Measurements from ENCODE around the gene CFAP99.

Gene CFAP99

GRCh38 chr4:2432004-2432403, 13.2 kb downstream of the CFAP99 start:
- no peaks in the 10 kb centered on the region for H3K36me3 ChIP-seq (ENCODE audit: insufficient read depth, insufficient read length, low read length)
- peaks cover 7% of the 10 kb centered on the region for H3K4me1 ChIP-seq (ENCODE audit: insufficient read depth, insufficient read length)
- H3K9ac ChIP-seq (ENCODE audit: insufficient read length, low read depth), result no peak overlapping the region
- no peak overlapping the region for H3K4me3 ChIP-seq (ENCODE audit: insufficient read length, low read depth)
- no peaks in the 10 kb centered on the region for H3K9me3 ChIP-seq (ENCODE audit: insufficient read depth, low read length)
- no peak for DNase-seq (ENCODE audit: low read depth, low spot score)
- H3K27me3 ChIP-seq (ENCODE audit: insufficient read depth, insufficient read length), result no peaks in the 10 kb centered on the region
- TF ChIP-seq ZNF274 (IDR thresholded peaks at IDR 0.05; ENCODE audit: low read depth, low read length) (no peak), SUZ12 (IDR thresholded peaks at IDR 0.05; ENCODE audit: extremely low read depth, insufficient read depth, insufficient read length) (no peak), YY1 (IDR thresholded peaks at IDR 0.05; ENCODE audit: insufficient read depth, insufficient read length) (no peak)

GRCh38 chr4:2432991-2433530, 14.3 kb downstream of the CFAP99 start:
- H3K9me3 ChIP-seq (ENCODE audit: insufficient read depth, low read length), result no peaks in the 10 kb centered on the region
- peaks cover 7% of the 10 kb centered on the region for H3K4me1 ChIP-seq (ENCODE audit: insufficient read depth, insufficient read length)
- no peak overlapping the region for H3K4me3 ChIP-seq (ENCODE audit: insufficient read length, low read depth)
- DNase-seq (ENCODE audit: low read depth, low spot score), result no peak
- H3K9ac ChIP-seq (ENCODE audit: insufficient read length, low read depth), result no peak overlapping the region
- TF ChIP-seq YY1 (IDR thresholded peaks at IDR 0.05; ENCODE audit: insufficient read depth, insufficient read length), result no peak
- no peak for TF ChIP-seq ZNF274 (IDR thresholded peaks at IDR 0.05; ENCODE audit: low read depth, low read length)
- no peak for TF ChIP-seq SUZ12 (IDR thresholded peaks at IDR 0.05; ENCODE audit: extremely low read depth, insufficient read depth, insufficient read length)
- no peaks in the 10 kb centered on the region for H3K27me3 ChIP-seq (ENCODE audit: insufficient read depth, insufficient read length)
- no peaks in the 10 kb centered on the region for H3K36me3 ChIP-seq (ENCODE audit: insufficient read depth, insufficient read length, low read length)

- H3K27me3 ChIP-seq (ENCODE audit: insufficient read depth, insufficient read length), result no peaks in the 10 kb centered on the region
- H3K4me3 ChIP-seq (ENCODE audit: insufficient read length, low read depth), result no peak overlapping the region
- no peaks in the 10 kb centered on the region for H3K9me3 ChIP-seq (ENCODE audit: insufficient read depth, low read length)
- TF ChIP-seq ZNF274 (IDR thresholded peaks at IDR 0.05; ENCODE audit: low read depth, low read length), result no peak
- TF ChIP-seq YY1 (IDR thresholded peaks at IDR 0.05; ENCODE audit: insufficient read depth, insufficient read length), result no peak
- no peak for TF ChIP-seq SUZ12 (IDR thresholded peaks at IDR 0.05; ENCODE audit: extremely low read depth, insufficient read depth, insufficient read length)
- no peak overlapping the region for H3K9ac ChIP-seq (ENCODE audit: insufficient read length, low read depth)
- DNase-seq (ENCODE audit: low read depth, low spot score), result no peak
- H3K4me1 ChIP-seq (ENCODE audit: insufficient read depth, insufficient read length), result peaks cover 9% of the 10 kb centered on the region
- no peaks in the 10 kb centered on the region for H3K36me3 ChIP-seq (ENCODE audit: insufficient read depth, insufficient read length, low read length)
Measured at GRCh38 chr4:2433609-2434350, 15.0 kb downstream of the CFAP99 start.

GRCh38 chr4:2434420-2434819, 15.7 kb downstream of the CFAP99 start:
- no peaks in the 10 kb centered on the region for H3K36me3 ChIP-seq (ENCODE audit: insufficient read depth, insufficient read length, low read length)
- no peak overlapping the region for H3K4me3 ChIP-seq (ENCODE audit: insufficient read length, low read depth)
- DNase-seq (ENCODE audit: low read depth, low spot score), result no peak
- H3K4me1 ChIP-seq (ENCODE audit: insufficient read depth, insufficient read length), result peaks cover 15% of the 10 kb centered on the region
- H3K27me3 ChIP-seq (ENCODE audit: insufficient read depth, insufficient read length), result no peaks in the 10 kb centered on the region
- no peak for TF ChIP-seq ZNF274 (IDR thresholded peaks at IDR 0.05; ENCODE audit: low read depth, low read length)
- no peak for TF ChIP-seq YY1 (IDR thresholded peaks at IDR 0.05; ENCODE audit: insufficient read depth, insufficient read length)
- TF ChIP-seq SUZ12 (IDR thresholded peaks at IDR 0.05; ENCODE audit: extremely low read depth, insufficient read depth, insufficient read length), result no peak
- no peak overlapping the region for H3K9ac ChIP-seq (ENCODE audit: insufficient read length, low read depth)
- H3K9me3 ChIP-seq (ENCODE audit: insufficient read depth, low read length), result no peaks in the 10 kb centered on the region

- H3K36me3 ChIP-seq (ENCODE audit: insufficient read depth, insufficient read length, low read length), result no peaks in the 10 kb centered on the region
- no peak for DNase-seq (ENCODE audit: low read depth, low spot score)
- peaks cover 16% of the 10 kb centered on the region for H3K4me1 ChIP-seq (ENCODE audit: insufficient read depth, insufficient read length)
- no peaks in the 10 kb centered on the region for H3K9me3 ChIP-seq (ENCODE audit: insufficient read depth, low read length)
- TF ChIP-seq SUZ12 (IDR thresholded peaks at IDR 0.05; ENCODE audit: extremely low read depth, insufficient read depth, insufficient read length) (no peak), ZNF274 (IDR thresholded peaks at IDR 0.05; ENCODE audit: low read depth, low read length) (no peak), YY1 (IDR thresholded peaks at IDR 0.05; ENCODE audit: insufficient read depth, insufficient read length) (no peak)
- no peak overlapping the region for H3K9ac ChIP-seq (ENCODE audit: insufficient read length, low read depth)
- H3K4me3 ChIP-seq (ENCODE audit: insufficient read length, low read depth), result no peak overlapping the region
- no peaks in the 10 kb centered on the region for H3K27me3 ChIP-seq (ENCODE audit: insufficient read depth, insufficient read length)
Measured at GRCh38 chr4:2436301-2436700, 17.5 kb downstream of the CFAP99 start.

GRCh38 chr4:2436761-2437474, 18.2 kb downstream of the CFAP99 start:
- Histone ChIP-seq H3K36me3 (ENCODE audit: insufficient read depth, insufficient read length, low read length) (no peaks in the 10 kb centered on the region), H3K4me3 (ENCODE audit: insufficient read length, low read depth) (no peak overlapping the region), H3K9me3 (ENCODE audit: insufficient read depth, low read length) (no peaks in the 10 kb centered on the region), H3K9ac (ENCODE audit: insufficient read length, low read depth) (no peak overlapping the region), H3K4me1 (ENCODE audit: insufficient read depth, insufficient read length) (peaks cover 22% of the 10 kb centered on the region), H3K27me3 (ENCODE audit: insufficient read depth, insufficient read length) (no peaks in the 10 kb centered on the region)
- no peak for DNase-seq (ENCODE audit: low read depth, low spot score)
- no peak for TF ChIP-seq SUZ12 (IDR thresholded peaks at IDR 0.05; ENCODE audit: extremely low read depth, insufficient read depth, insufficient read length)
- no peak for TF ChIP-seq YY1 (IDR thresholded peaks at IDR 0.05; ENCODE audit: insufficient read depth, insufficient read length)
- no peak for TF ChIP-seq ZNF274 (IDR thresholded peaks at IDR 0.05; ENCODE audit: low read depth, low read length)

All from NT2/D1 (cell line).